HPDE6-E6E7 (cell line): ENCODE results near the gene KIF2A.

Source experiments
- DNase-seq: peaks from one replicate; pipeline ENCODE4 v3.0.0; 2011; ENCODE audit warnings: missing footprints; ENCODE audit errors: extremely low spot score

KIF2A gene

DNA sequence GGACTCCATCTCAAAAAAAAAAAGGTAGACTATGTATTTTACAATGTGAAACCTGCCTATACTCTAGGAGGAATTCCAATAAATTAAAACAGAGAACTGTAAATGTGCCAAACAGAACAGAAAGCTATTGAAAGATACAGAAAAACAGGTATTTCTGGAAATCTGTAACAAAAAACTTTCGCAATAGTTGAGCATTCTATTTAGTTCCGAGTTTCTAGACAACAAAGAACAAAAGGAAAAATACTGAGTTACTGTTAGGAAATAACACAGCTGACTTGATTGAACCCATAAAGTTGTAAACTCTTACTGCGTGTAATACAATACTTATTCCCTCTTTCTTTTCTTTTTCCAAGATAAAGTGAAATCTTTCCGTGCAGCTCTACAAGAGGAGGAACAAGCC is 79.1 kb downstream of the KIF2A start:
- peak; percentile 27 for DNase-seq

GRCh38 chr5:62385816-62386400 is 79.9 kb downstream of the KIF2A start:
- peak; percentile 20 for DNase-seq

DNA sequence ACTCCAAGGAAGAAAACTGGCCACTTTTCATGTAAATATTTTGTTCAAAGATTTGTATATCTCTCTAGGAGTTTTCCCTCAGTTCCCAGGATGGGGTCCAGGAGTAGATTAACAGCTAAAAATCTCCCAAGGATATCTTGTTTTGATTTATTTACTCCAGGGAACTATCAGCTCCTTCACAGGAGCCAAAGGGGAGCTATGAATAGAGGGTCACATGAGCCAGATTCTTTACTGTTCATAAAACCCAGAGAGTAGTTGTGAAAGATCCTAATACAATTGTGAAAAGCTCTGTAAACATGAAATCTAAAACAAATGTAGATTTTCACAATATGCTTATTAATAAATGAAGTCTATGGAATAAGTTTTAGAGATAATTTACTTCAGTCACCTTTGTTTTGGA is 80.8 kb downstream of the KIF2A start:
- no peak for DNase-seq

GRCh38 chr5:62395210-62395950 is 89.4 kb downstream of the KIF2A start:
- DNase-seq, result no peak

- DNase-seq, result peak; percentile 97
Measured at GRCh38 chr5:62403411-62404250, 97.6 kb downstream of the KIF2A start, which contains the start of gene DIMT1. TSS of gene DIMT1 (minus strand) at chr5:62403905. CDS start at chr5:62403772, 133 bp downstream.

DNA sequence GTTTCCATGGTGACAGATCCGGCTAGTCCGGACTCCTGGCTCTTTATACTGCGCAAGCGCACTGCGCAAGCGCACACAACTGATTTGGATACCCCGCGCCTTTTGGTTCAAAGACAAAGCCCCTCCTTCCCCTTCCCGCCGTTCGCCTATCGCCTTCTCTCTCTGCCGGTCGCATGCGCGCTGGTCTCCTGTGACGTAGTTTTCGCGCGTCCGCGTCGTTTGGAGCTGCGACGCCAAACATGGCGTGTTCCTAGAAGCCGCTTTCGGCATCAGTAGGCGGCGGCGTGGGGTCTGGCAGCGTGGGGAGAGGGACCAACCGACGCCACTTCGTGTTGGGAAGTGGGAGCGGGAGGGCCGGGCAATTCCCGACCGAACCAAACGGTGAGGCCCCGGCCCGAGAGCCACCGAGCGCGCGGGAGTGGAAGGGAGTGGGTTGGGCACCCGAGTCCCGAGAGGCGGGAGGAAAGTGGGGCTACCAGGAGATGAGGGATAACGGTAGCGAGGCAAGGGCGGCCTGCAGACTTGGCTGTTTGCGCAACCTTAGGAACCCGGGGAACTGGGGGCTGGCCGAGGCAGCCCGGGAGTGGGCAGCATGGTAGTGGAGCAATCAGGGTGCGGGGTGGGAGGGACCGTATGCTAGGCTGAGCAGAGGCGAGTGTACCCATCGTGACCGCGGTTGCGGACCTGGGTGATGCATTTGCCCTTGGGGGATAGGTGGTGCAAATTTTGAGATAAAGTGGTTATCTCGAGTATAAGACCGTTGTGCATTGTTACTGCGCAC is 106.7 kb downstream of the KIF2A start, which contains the start of gene IPO11:
IPO11 (plus strand) TSS at position 215 of the 781 bp plus-strand sequence. CDS start 24,517 bp downstream, outside the sequence.
- peak; percentile 99 for DNase-seq

- no peak for DNase-seq
Measured at GRCh38 chr5:62413711-62414110, 107.7 kb downstream of the KIF2A start.

- no peak for DNase-seq
Measured at GRCh38 chr5:62418462-62419076, 112.6 kb downstream of the KIF2A start.

GRCh38 chr5:62419609-62420008 is 113.6 kb downstream of the KIF2A start:
- DNase-seq, result no peak

- DNase-seq, result no peak
Measured at GRCh38 chr5:62421414-62421813, 115.4 kb downstream of the KIF2A start.

- no peak for DNase-seq
Measured at GRCh38 chr5:62424763-62425162, 118.8 kb downstream of the KIF2A start.

DNA sequence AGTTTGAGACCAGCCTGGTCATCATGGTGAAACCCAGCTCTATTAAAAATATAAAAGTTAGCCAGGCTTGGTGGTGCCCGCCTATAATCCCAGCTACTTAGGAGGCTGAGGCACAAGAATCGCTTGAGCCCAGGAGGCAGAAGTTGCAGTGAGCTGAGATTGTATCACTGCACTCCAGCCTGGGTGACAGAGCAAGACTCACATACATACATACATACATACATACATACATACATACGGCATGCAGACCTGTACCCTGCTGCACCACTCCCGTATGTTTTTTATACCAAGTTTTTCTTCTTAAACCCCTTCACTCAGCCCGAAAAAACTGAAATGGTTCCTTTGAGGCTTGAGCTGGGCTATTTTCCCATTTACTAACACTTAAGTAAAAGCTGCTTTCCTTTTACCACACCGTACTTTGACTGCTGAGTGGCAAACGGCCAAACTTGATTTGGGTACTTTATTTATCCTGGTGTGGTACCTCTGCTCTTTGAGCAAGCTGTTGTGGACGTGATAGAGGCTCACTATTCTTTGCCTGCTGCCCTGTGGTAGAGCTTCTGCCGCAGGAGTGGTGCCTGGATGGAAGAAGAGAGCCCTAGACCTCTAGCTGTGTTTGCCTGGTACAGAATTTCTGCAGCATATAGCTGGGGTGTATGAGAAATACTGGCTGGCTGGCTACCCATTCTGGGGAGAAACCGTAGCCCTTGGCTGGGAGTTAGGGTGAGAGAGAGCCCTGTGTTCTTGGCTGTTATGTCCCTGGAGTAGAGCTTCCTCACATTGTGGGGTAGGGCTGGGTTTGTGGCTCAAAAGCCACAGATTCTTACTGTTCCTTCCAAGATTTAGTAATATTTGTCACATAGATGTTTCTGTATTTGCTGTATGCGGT is 126.0 kb downstream of the KIF2A start:
- DNase-seq, result no peak

GRCh38 chr5:62432621-62433064 is 126.6 kb downstream of the KIF2A start:
- no peak for DNase-seq
